GM21619 (cell line): Measurements from ENCODE around the gene ATP5PD.

Experiments used
- ATAC-seq: cut with Tn5 transposase; IDR thresholded peaks from one replicate; pipeline ENCODE4 v1.9.1; 2021; ENCODE audit not compliant: unreplicated experiment

The ATP5PD gene

GRCh38 chr17:75001915-75002843, 44.6 kb downstream of the ATP5PD start:
- ATAC-seq: no peak

- ATAC-seq: no peak
Measured at GRCh38 chr17:74999523-74999922, 47.2 kb downstream of the ATP5PD start.

- no peak for ATAC-seq
Measured at GRCh38 chr17:74998783-74999182, 48.0 kb downstream of the ATP5PD start.

- ATAC-seq: no peak
Measured at GRCh38 chr17:74995847-74996246, 50.9 kb downstream of the ATP5PD start.

GRCh38 chr17:74994440-74994839, 52.3 kb downstream of the ATP5PD start:
- ATAC-seq: no peak

GRCh38 chr17:74992223-74992622, 54.5 kb downstream of the ATP5PD start:
- no peak for ATAC-seq

- no peak for ATAC-seq
Measured at GRCh38 chr17:74990581-74991105, 56.1 kb downstream of the ATP5PD start.
